AG04450 (cell line): ENCODE measurements around the gene SHISA9. TPM values are rescaled to one million over a fixed set of nuclear protein-coding genes. Genes with fewer than 3 reads are reported as not detected.

Source experiments
- CTCF ChIA-PET: fragments of 300-600, 350-600 bp; formaldehyde crosslinking; extraction: SDS; loops from one replicate; lab custom pipeline; 2022; ENCODE audit warnings: antibody characterized with exemption, inconsistent platforms; lab: Charles Lee
- POLR2A ChIA-PET: fragments of 350-600 bp; formaldehyde crosslinking; extraction: SDS; loops from one replicate; lab custom pipeline; 2021; ENCODE audit warnings: antibody characterized with exemption, inconsistent platforms; lab: Yijun Ruan, JAX
- DNase-seq: peaks from one replicate; pipeline ENCODE4 v3.0.0-alpha.2; 2011; ENCODE audit warnings: low read depth, low spot score
- H3K27ac ChIP-seq: one replicate; pipeline ENCODE4 v1.5.1; 2012; ENCODE audit warnings: low read depth, low read length, control low read depth
- H3K27me3 ChIP-seq: one replicate; pipeline ENCODE4 v1.6.0; 2012; ENCODE audit warnings: low read length; ENCODE audit not compliant: control insufficient read depth, insufficient read depth
- H3K4me3 ChIP-seq: 2 replicates; pipeline ENCODE4 v1.5.1; 2011; ENCODE audit warnings: mild to moderate bottlenecking, low read depth, low read length, control low read depth
- H3K9me3 ChIP-seq: 2 replicates; pipeline ENCODE4 v1.5.1; 2012; ENCODE audit warnings: low read length; ENCODE audit not compliant: control insufficient read depth, insufficient read depth
- CTCF ChIP-seq: IDR thresholded peaks from 2 replicates; pipeline ENCODE4 v1.5.1; 2011; ENCODE audit warnings: low read depth, low read length, control low read depth, inconsistent platforms
- polyA plus RNA-seq: library from polyadenylated mRNA; depleted of rRNA; stranded (reverse); fragments of >200 nt; gene quantifications from 2 replicates; pipeline ENCODE4 v1.2.3, GENCODE V29; 2011

The SHISA9 gene
- polyA plus RNA-seq, 1 experiment: not detected

GRCh38 chr16:13063457-13063856 lies 162.1 kb downstream of the SHISA9 start:
- no peak for DNase-seq
- no peak overlapping the region for H3K27ac ChIP-seq
- H3K9me3 ChIP-seq: peaks cover 46% of the 10 kb centered on the region
- no peaks in the 10 kb centered on the region for H3K27me3 ChIP-seq
- POLR2A ChIA-PET: no interaction called here
- no peak overlapping the region for H3K4me3 ChIP-seq
- no peak for TF ChIP-seq CTCF
- CTCF ChIA-PET: no interaction called here

DNA sequence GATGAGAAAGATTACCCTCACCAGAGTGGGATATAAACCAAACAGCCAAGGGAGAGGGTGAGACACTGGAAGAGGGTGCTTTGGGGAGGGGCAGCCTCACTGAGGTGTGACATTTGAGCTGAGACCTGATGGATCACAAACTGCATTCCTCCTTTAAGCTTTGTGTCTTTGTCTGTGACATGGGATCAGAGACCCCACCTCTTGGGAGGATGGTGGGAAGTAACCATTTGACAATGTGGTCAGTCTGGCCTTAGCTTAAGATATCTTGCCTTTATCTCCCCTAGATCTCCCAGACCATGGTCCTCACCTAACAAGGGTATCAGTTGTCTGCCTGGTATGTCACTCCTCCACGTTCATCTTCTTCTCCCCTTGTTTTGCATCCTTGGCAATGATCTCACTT lies 163.4 kb downstream of the SHISA9 start:
- ChIA-PET POLR2A (no interaction called here), CTCF (no interaction called here)
- DNase-seq: no peak
- TF ChIP-seq CTCF: no peak
- Histone ChIP-seq H3K9me3 (peaks cover 39% of the 10 kb centered on the region), H3K27ac (no peak overlapping the region), H3K4me3 (no peak overlapping the region), H3K27me3 (no peaks in the 10 kb centered on the region)

- Histone ChIP-seq H3K9me3 (peaks cover 38% of the 10 kb centered on the region), H3K27ac (no peak overlapping the region), H3K27me3 (no peaks in the 10 kb centered on the region), H3K4me3 (no peak overlapping the region)
- TF ChIP-seq CTCF: no peak
- no peak for DNase-seq
- ChIA-PET CTCF (no interaction called here), POLR2A (no interaction called here)
Measured at GRCh38 chr16:13067648-13068047, 166.2 kb downstream of the SHISA9 start.

GRCh38 chr16:13068912-13069583 lies 167.7 kb downstream of the SHISA9 start:
- CTCF ChIA-PET: no interaction called here
- POLR2A ChIA-PET: no interaction called here
- Histone ChIP-seq H3K27me3 (no peaks in the 10 kb centered on the region), H3K9me3 (peaks cover 35% of the 10 kb centered on the region), H3K4me3 (no peak overlapping the region), H3K27ac (no peak overlapping the region)
- no peak for DNase-seq
- TF ChIP-seq CTCF: no peak

DNA sequence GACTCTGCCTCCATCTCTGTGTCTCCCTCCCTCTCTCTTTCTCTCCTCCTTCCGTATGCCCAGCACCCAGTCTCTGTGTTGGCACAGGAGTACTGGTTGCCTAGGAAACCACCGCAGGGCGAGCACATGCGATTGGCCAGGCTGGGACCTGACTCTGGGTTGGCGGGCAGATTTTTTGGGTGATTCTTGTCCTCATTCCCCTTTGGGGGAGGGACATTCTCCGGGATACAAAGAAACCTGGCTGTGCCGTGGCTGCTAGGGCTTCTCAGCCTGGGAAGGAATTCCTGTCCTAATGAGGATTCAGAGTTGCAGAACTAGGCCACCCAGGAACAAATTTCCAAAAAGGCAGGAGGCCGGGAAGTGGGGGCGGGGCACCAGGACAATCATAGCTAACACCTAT lies 168.9 kb downstream of the SHISA9 start:
- DNase-seq: no peak
- Histone ChIP-seq H3K27ac (no peak overlapping the region), H3K4me3 (no peak overlapping the region), H3K27me3 (no peaks in the 10 kb centered on the region), H3K9me3 (peaks cover 44% of the 10 kb centered on the region)
- CTCF ChIA-PET: no interaction called here
- POLR2A ChIA-PET: no interaction called here
- TF ChIP-seq CTCF: no peak
